Adrenal gland (tissue), 5 donors: ENCODE results near the gene SYT2.
"Not testable (repeated sequence)": the region's sequence is repeated elsewhere in the genome, so short reads cannot be mapped to it uniquely, and the experiment has no call there.

Experiments
- CTCF ChIP-seq, 6 experiments: fragments of 450-650 bp in 4 of 6; fragments of 200-600 bp in 2 of 6; sonication (generic) in 1 of 6; IDR thresholded peaks; 1 replicate in 5 of 6; 2 replicates in 1 of 6; pipeline versions ENCODE4 v1.5.1 to v1.8.0; 2016 to 2021; ENCODE audit warnings: antibody characterized with exemption in 6 of 6, mild to moderate bottlenecking in 2 of 6, moderate library complexity in 1 of 6
- POLR2A ChIP-seq, 2 donors: fragments of 450-650 bp; IDR thresholded peaks; one replicate each; pipeline ENCODE4 v1.6.1; 2017; ENCODE audit warnings: antibody characterized with exemption in 2 of 2, mild to moderate bottlenecking in 2 of 2, moderate library complexity in 1 of 2
- donor health status: DM: no; HTN: no; CAD: no.

- TF ChIP-seq CTCF, POLR2A (IDR thresholded peaks at IDR 0.05): not testable (repeated sequence)
Observed at GRCh38 chr1:202556037-202556436, 154.2 kb downstream of the SYT2 start.
